Measurements from ENCODE around the gene RPS5.

DNA sequence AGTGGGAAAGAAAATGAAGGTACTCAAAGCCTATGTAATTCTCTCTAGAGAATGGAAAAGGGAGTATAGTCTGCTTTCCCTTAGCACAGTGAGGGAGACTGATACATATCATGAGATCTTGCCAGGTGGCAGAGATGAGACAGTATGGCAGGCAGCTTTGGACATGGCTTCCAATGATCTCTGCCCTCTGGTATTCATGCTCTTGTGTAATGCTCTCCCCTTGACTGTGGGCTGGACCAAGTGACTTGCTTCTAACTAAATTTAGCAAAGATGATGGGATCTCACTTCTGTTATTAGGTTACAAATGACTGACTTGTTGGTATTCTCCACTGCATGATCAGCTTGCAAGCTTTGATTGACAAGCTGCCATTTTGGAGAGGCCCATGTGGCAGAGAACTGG lies 42.7 kb downstream of the RPS5 start:
- TF ChIP-seq POLR2A (IDR thresholded peaks at IDR 0.05; ENCODE audit: low read depth, low read length) (no peak), POLR2AphosphoS5 (IDR thresholded peaks at IDR 0.05; ENCODE audit: low read depth, low read length) (no peak), TAF1 (IDR thresholded peaks at IDR 0.05; ENCODE audit: borderline replicate concordance, low read depth, low read length) (no peak)

Data from GM12892 (cell line).